Neural progenitor cell (in vitro differentiated cells): Measurements from ENCODE around the gene BPIFB6. TPM values are rescaled to one million over a fixed set of nuclear protein-coding genes. Genes with fewer than 3 reads are reported as not detected.

Experiments used
- DNase-seq: peaks from one replicate; pipeline ENCODE4 v3.0.0-alpha.2; 2016; ENCODE audit warnings: low spot score
- H2AFZ ChIP-seq: fragments of 200-600 bp; sonication (generic); replicated peaks from 2 replicates; pipeline ENCODE4 v1.6.1; 2016; ENCODE audit warnings: antibody characterized with exemption
- H3F3A ChIP-seq: fragments of 200-600 bp; sonication (generic); 2 replicates; pipeline ENCODE4 v1.6.1; 2016; ENCODE audit warnings: antibody characterized with exemption, low read depth
- H3K27ac ChIP-seq: fragments of 200-600 bp; sonication (generic); 2 replicates; pipeline ENCODE4 v1.5.1; 2016; ENCODE audit warnings: mild to moderate bottlenecking
- H3K27me3 ChIP-seq: fragments of 200-600 bp; sonication (generic); 2 replicates; pipeline ENCODE4 v1.6.1; 2016; ENCODE audit warnings: mild to moderate bottlenecking, moderate library complexity
- H3K36me3 ChIP-seq: fragments of 200-600 bp; sonication (generic); 2 replicates; pipeline ENCODE4 v1.5.1; 2016
- H3K4me1 ChIP-seq: fragments of 200-600 bp; sonication (generic); 2 replicates; pipeline ENCODE4 v1.6.1; 2016; ENCODE audit warnings: mixed run types
- H3K4me2 ChIP-seq: fragments of 200-600 bp; sonication (generic); 2 replicates; pipeline ENCODE4 v1.6.1; 2016
- H3K4me3 ChIP-seq: fragments of 200-600 bp; sonication (generic); 2 replicates; pipeline ENCODE4 v1.5.1; 2016
- H3K79me2 ChIP-seq: fragments of 200-600 bp; sonication (generic); 2 replicates; pipeline ENCODE4 v1.6.1; 2016; ENCODE audit warnings: low read depth
- H3K9ac ChIP-seq: fragments of 200-600 bp; sonication (generic); 2 replicates; pipeline ENCODE4 v1.6.1; 2016
- H3K9me3 ChIP-seq: fragments of 200-600 bp; sonication (generic); 2 replicates; pipeline ENCODE4 v1.5.1; 2016; ENCODE audit warnings: low read depth
- H4K20me1 ChIP-seq: fragments of 200-600 bp; sonication (generic); 2 replicates; pipeline ENCODE4 v1.6.1; 2016; ENCODE audit warnings: low read depth
- H3K27ac Mint-ChIP-seq: 3 replicates; pipeline ENCODE4 v1.8.0; 2021; ENCODE audit warnings: mixed read lengths
- H3K27me3 Mint-ChIP-seq: 2 replicates; pipeline ENCODE4 v1.8.0; 2022; ENCODE audit warnings: low read depth, mild to moderate bottlenecking, inconsistent platforms, moderate library complexity, mixed read lengths; ENCODE audit not compliant: insufficient read depth
- H3K36me3 Mint-ChIP-seq: 3 replicates; pipeline ENCODE4 v1.8.0; 2021; ENCODE audit warnings: mixed read lengths
- H3K4me1 Mint-ChIP-seq: 3 replicates; pipeline ENCODE4 v1.8.0; 2021; ENCODE audit warnings: mixed read lengths
- H3K4me3 Mint-ChIP-seq: 3 replicates; pipeline ENCODE4 v1.8.0; 2021; ENCODE audit warnings: mild to moderate bottlenecking, moderate library complexity, mixed read lengths
- H3K9me3 Mint-ChIP-seq: 3 replicates; pipeline ENCODE4 v1.8.0; 2020; ENCODE audit warnings: mixed read lengths
- EZH2 ChIP-seq: fragments of 200-600 bp; sonication (generic); IDR thresholded peaks from 2 replicates; pipeline ENCODE4 v1.6.1; 2017; ENCODE audit warnings: antibody characterized with exemption, mild to moderate bottlenecking, moderate library complexity
- EZH2phosphoT487 ChIP-seq: fragments of 200-600 bp; sonication (generic); IDR thresholded peaks from 2 replicates; pipeline ENCODE4 v1.6.1; 2017; ENCODE audit warnings: antibody characterized with exemption
- total RNA-seq: library from RNA; depleted of rRNA; stranded (reverse); fragments of >200 nt; gene quantifications from 2 replicates; pipeline ENCODE4 v1.2.3, GENCODE V29; 2015; ENCODE audit warnings: low replicate concordance
- TF ChIP-seq, protein P1 (sequence below): fragments of 200-600 bp; sonication (generic); IDR thresholded peaks from 2 replicates; pipeline ENCODE4 v1.5.1; 2017; ENCODE audit warnings: antibody characterized with exemption, mild to moderate bottlenecking

The BPIFB6 gene
- total RNA-seq, 1 donor from 2014 or later = not detected

DNA sequence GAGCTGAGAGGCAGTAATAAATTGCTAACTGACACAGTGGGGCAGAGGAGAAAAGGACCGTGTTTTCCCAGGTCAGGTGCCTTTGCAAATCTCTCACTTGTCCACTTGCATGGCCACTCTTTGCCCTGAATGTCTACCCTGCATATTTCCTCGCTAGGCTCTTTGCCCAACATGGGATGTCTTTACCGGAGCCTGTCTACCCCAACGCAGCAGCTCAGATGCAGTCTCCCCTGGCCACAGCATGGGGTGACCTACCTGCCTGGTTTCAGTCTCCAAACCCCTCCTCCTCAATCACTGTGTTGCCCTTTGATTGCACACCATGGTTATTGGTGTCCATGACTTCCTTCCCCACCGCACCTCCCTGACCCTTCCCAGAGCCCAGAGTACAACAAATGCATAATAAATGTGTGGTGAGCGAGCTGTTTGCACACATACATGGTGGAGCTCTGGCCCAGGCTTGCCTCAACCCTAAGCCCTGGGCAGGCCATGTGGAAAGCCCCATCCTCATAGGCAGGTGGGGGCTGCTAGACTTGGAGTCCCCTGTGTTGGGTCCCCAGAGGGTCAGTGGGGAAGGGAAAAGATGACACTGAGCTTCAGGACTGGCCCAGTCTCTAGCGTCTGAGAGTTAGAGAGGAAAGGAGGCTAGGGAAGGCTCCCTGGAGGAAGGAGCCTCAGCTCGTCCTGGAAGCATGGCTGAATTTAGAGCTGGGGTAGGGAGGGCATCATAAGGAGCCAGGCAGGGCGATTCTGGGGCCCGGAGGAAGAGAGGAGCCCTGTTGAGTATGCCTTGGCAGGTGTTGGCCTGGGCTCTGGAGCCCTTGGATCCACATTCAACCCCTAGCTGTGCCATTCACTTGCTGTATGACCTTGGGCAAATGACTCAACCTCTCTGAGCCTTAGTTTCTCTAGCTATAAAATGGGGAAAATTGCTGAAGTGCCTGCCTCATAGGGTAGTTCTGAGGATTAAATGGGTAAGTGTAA, 4.4 kb upstream of the BPIFB6 start:
- Histone ChIP-seq H3K36me3 (no peaks in the 10 kb centered on the region), H3K4me1 (no peaks in the 10 kb centered on the region), H3K4me2 (no peak overlapping the region), H3F3A (no peaks in the 10 kb centered on the region), H4K20me1 (no peaks in the 10 kb centered on the region), H3K4me3 (no peak overlapping the region), H3K27me3 (peaks cover 24% of the 10 kb centered on the region), H3K9ac (no peak overlapping the region), H3K79me2 (no peaks in the 10 kb centered on the region), H2AFZ (no peak overlapping the region), H3K9me3 (no peaks in the 10 kb centered on the region), H3K27ac (no peak overlapping the region)
- Mint-ChIP-seq H3K27me3 (peaks cover 7% of the 10 kb centered on the region), H3K9me3 (no peaks in the 10 kb centered on the region), H3K36me3 (no peaks in the 10 kb centered on the region), H3K27ac (no peak overlapping the region), H3K4me3 (no peak overlapping the region), H3K4me1 (no peaks in the 10 kb centered on the region)
- TF ChIP-seq, protein P1, sequence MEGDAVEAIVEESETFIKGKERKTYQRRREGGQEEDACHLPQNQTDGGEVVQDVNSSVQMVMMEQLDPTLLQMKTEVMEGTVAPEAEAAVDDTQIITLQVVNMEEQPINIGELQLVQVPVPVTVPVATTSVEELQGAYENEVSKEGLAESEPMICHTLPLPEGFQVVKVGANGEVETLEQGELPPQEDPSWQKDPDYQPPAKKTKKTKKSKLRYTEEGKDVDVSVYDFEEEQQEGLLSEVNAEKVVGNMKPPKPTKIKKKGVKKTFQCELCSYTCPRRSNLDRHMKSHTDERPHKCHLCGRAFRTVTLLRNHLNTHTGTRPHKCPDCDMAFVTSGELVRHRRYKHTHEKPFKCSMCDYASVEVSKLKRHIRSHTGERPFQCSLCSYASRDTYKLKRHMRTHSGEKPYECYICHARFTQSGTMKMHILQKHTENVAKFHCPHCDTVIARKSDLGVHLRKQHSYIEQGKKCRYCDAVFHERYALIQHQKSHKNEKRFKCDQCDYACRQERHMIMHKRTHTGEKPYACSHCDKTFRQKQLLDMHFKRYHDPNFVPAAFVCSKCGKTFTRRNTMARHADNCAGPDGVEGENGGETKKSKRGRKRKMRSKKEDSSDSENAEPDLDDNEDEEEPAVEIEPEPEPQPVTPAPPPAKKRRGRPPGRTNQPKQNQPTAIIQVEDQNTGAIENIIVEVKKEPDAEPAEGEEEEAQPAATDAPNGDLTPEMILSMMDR = no peak
- TF ChIP-seq EZH2phosphoT487 = no peak
- TF ChIP-seq EZH2 = no peak
- DNase-seq = no peak

DNA sequence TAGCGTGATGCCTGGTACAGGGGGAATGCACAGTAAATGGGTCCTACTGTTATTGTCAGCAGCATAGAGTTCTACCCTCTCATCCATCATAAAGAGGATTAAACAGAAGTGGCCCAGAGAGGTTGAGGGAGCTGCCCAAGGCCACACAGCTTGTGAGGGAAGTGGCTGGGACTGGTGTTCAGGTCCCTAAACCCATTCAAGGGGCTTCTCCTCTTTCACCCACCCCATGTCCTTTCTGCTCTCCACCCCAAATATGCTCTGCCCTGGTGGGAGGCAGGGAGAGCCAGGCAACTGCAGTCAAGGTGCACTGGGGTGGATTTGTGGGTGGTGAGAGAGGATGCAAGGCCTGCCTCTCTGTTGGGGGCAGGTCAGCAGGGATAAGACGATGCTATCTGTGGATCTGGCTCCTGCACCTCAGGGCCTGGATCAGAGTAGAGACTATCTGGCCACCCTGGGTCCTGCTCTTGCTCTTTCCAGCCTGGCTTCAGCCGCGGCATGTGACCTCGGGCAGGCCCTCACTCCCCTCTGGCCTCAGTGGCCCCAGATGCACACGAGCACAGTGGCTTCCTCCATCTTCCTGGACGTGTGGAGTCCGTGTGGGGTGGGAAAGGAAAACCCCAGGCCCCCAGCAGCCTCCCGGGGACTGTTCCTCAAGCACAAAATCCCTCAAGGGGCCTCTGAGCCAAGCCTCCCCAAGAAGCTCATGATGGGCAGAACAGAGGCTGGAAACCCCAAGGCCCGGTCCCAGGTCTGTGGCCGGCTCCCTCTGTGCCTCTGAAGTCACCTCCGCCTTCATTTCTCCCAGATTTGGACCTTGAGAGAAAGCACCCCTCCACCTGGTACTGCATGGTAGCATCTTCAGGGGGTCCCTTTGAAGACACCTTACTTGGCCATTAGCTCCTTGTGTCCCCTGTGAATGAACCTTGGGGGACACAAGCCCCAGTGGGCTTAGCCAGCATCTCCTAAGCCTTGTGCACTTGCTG, 3.4 kb upstream of the BPIFB6 start:
- Histone ChIP-seq H3F3A (no peaks in the 10 kb centered on the region), H3K4me3 (no peak overlapping the region), H3K9me3 (no peaks in the 10 kb centered on the region), H3K4me2 (no peak overlapping the region), H3K27me3 (peaks cover 24% of the 10 kb centered on the region), H3K36me3 (no peaks in the 10 kb centered on the region), H3K79me2 (no peaks in the 10 kb centered on the region), H3K9ac (no peak overlapping the region), H3K4me1 (no peaks in the 10 kb centered on the region), H3K27ac (no peak overlapping the region), H2AFZ (no peak overlapping the region), H4K20me1 (no peaks in the 10 kb centered on the region)
- Mint-ChIP-seq H3K27ac (no peak overlapping the region), H3K4me1 (no peaks in the 10 kb centered on the region), H3K4me3 (no peak overlapping the region), H3K36me3 (no peaks in the 10 kb centered on the region), H3K27me3 (peaks cover 4% of the 10 kb centered on the region), H3K9me3 (no peaks in the 10 kb centered on the region)
- TF ChIP-seq, protein P1 = no peak
- no peak for TF ChIP-seq EZH2
- TF ChIP-seq EZH2phosphoT487 = no peak
- no peak for DNase-seq

DNA sequence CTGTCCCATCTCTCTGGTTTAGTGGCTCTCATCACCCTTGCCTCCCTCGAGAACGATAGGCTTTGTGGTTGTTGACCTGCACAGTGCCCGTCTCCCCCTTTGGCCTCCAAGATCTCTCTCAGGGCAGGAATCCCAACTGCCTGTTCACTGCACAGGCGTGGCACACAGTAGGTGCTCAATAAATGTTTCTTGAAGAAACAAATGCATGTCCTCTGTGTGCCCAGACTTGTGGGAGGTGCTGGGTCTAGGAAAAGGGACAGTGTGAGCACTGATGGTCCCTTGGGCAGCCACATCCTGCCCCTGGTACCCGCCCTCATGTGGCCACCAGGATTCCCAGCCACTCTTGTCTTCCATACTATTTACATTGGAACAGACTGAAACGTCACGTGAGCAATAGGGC, 2.6 kb upstream of the BPIFB6 start:
- H3K4me1 ChIP-seq = no peaks in the 10 kb centered on the region
- no peak for TF ChIP-seq EZH2phosphoT487
- TF ChIP-seq, protein P1 = no peak
- TF ChIP-seq EZH2 = no peak
- Mint-ChIP-seq H3K4me1 (no peaks in the 10 kb centered on the region), H3K4me3 (no peak overlapping the region), H3K27me3 (peaks cover 4% of the 10 kb centered on the region), H3K27ac (no peak overlapping the region), H3K36me3 (no peaks in the 10 kb centered on the region), H3K9me3 (no peaks in the 10 kb centered on the region)
- no peak overlapping the region for H3K27ac ChIP-seq
- H3K4me3 ChIP-seq = no peak overlapping the region
- no peaks in the 10 kb centered on the region for H3K36me3 ChIP-seq
- no peak overlapping the region for H3K4me2 ChIP-seq
- no peak overlapping the region for H2AFZ ChIP-seq
- H3K9me3 ChIP-seq = no peaks in the 10 kb centered on the region
- DNase-seq = no peak
- peaks cover 19% of the 10 kb centered on the region for H3K27me3 ChIP-seq
- H3F3A ChIP-seq = no peaks in the 10 kb centered on the region
- no peaks in the 10 kb centered on the region for H3K79me2 ChIP-seq
- H4K20me1 ChIP-seq = no peaks in the 10 kb centered on the region
- no peak overlapping the region for H3K9ac ChIP-seq
